Measurements from ENCODE around the gene EYA2. TPM values are rescaled to one million over a fixed set of nuclear protein-coding genes. Genes with fewer than 3 reads are reported as not detected.

The EYA2 gene
- total RNA-seq, 3 donors from 2014 or later (not counting 1 experiment from before 2014, with no cell fraction given) = 0.30 TPM; not detected in 2

DNA sequence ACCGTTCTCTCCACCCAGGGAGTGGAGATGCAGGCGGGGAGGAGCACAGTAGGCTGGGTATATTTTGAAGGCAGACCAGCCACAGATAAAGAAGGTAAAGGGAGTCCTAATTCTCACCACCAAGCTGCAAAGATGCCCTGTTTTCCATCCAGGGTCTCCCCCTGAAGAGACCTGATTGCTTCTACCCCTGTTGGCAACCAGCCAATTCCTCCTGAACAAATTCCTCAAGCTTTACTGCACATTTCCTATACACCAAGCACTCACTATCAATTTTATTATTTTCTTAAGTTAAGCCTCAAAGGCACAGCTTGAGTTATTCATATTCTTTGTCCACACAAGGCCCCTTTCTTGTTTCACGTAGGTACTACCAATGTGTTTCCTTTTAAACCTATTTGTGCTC lies 214.4 kb downstream of the EYA2 start:
- DNase-seq (no peak), ATAC-seq (no peak)
- no peak overlapping the region for H3K27ac Mint-ChIP-seq
- H3K36me3 Mint-ChIP-seq = no peaks in the 10 kb centered on the region
- Histone ChIP-seq H3K36me3 (ENCODE audit: control insufficient read depth, insufficient read depth, low read length) (no peaks in the 10 kb centered on the region), H3K9me3 (ENCODE audit: control insufficient read depth, insufficient read depth, low read length) (no peaks in the 10 kb centered on the region), H3K27ac (ENCODE audit: low read length) (no peak overlapping the region), H3K27me3 (ENCODE audit: control insufficient read depth, insufficient read depth, low read length) (no peaks in the 10 kb centered on the region), H3K4me3 (ENCODE audit: low read length) (no peak overlapping the region), H3K4me1 (ENCODE audit: control insufficient read depth, insufficient read depth, low read length) (no peaks in the 10 kb centered on the region)
- intact Hi-C loops (cut with micrococcal nuclease) = loop anchor here (10.0 kb wide), 1 partner anchor 1266 kb away; no protein-coding TSS in a partner anchor
- WGBS (ENCODE audit: insufficient coverage) = 86% methylated on average over 3 of the region's 3 CpGs
- no peaks in the 10 kb centered on the region for H3K9me3 Mint-ChIP-seq
- H3K4me1 Mint-ChIP-seq = no peaks in the 10 kb centered on the region
- H3K4me3 Mint-ChIP-seq = no peak overlapping the region
- TF ChIP-seq, protein P1, sequence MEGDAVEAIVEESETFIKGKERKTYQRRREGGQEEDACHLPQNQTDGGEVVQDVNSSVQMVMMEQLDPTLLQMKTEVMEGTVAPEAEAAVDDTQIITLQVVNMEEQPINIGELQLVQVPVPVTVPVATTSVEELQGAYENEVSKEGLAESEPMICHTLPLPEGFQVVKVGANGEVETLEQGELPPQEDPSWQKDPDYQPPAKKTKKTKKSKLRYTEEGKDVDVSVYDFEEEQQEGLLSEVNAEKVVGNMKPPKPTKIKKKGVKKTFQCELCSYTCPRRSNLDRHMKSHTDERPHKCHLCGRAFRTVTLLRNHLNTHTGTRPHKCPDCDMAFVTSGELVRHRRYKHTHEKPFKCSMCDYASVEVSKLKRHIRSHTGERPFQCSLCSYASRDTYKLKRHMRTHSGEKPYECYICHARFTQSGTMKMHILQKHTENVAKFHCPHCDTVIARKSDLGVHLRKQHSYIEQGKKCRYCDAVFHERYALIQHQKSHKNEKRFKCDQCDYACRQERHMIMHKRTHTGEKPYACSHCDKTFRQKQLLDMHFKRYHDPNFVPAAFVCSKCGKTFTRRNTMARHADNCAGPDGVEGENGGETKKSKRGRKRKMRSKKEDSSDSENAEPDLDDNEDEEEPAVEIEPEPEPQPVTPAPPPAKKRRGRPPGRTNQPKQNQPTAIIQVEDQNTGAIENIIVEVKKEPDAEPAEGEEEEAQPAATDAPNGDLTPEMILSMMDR (IDR thresholded peaks at IDR 0.05) = no peak
- no peaks in the 10 kb centered on the region for H3K27me3 Mint-ChIP-seq (ENCODE audit: low read depth in 2 of 2)

DNA sequence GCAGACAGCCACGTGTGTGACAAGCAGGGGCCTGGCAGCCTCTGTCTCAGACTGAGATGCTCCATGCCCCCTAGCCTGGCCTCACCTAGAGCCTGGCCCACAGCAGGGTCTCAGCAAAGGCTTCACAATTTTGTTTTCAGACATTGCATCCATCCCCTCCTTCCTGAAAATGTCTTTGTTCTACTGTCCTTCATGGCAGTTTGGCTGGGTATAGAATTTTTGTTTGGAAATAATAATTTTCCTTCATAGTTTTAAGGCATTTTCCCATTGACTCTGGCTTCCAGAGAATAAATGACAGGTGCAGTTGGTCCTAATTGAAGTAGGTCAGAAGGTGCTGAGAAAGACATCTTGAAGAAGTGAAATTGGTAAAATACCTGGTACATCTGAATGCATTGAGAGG lies 216.2 kb downstream of the EYA2 start:
- Mint-ChIP-seq H3K9me3 (no peaks in the 10 kb centered on the region), H3K27ac (no peak overlapping the region), H3K4me3 (no peak overlapping the region), H3K27me3 (ENCODE audit: low read depth in 2 of 2) (peaks cover 0 to 4% of the 10 kb centered on the region in 2 donors), H3K36me3 (no peaks in the 10 kb centered on the region), H3K4me1 (no peaks in the 10 kb centered on the region)
- no peak for ATAC-seq
- Histone ChIP-seq H3K27me3 (ENCODE audit: control insufficient read depth, insufficient read depth, low read length) (no peaks in the 10 kb centered on the region), H3K4me3 (ENCODE audit: low read length) (no peak overlapping the region), H3K36me3 (ENCODE audit: control insufficient read depth, insufficient read depth, low read length) (no peaks in the 10 kb centered on the region), H3K9me3 (ENCODE audit: control insufficient read depth, insufficient read depth, low read length) (no peaks in the 10 kb centered on the region), H3K27ac (ENCODE audit: low read length) (no peak overlapping the region), H3K4me1 (ENCODE audit: control insufficient read depth, insufficient read depth, low read length) (no peaks in the 10 kb centered on the region)
- TF ChIP-seq, protein P1 (IDR thresholded peaks at IDR 0.05) = no peak
- intact Hi-C loops (cut with micrococcal nuclease) = no loop called here
- 73% methylated on average over 1 of the region's 1 CpG for WGBS (ENCODE audit: insufficient coverage)
- DNase-seq = no peak

DNA sequence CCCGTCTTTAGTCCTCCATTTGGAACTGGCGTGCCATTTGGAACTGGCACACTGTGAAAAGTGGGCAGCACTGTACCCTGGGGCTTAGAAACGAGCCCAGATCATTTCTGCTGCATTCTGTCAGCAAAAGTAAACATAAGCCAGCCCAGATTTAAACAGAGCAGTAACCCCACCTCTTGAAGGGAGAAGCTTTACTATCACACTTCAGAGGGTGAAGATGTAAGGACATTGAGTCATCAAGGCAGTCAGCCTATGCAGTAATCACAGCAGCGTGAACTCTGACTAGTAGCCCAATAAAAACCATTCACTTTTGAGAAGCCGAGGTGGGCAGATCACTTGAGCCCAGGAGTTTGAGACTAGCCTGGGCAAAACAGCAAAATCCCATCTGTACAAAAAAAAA lies 216.9 kb downstream of the EYA2 start:
- H3K27me3 Mint-ChIP-seq (ENCODE audit: low read depth in 2 of 2) = peaks cover 0 to 4% of the 10 kb centered on the region in 2 donors
- DNase-seq (no peak), ATAC-seq (no peak)
- Histone ChIP-seq H3K27ac (ENCODE audit: low read length) (no peak overlapping the region), H3K4me1 (ENCODE audit: control insufficient read depth, insufficient read depth, low read length) (no peaks in the 10 kb centered on the region), H3K27me3 (ENCODE audit: control insufficient read depth, insufficient read depth, low read length) (no peaks in the 10 kb centered on the region), H3K4me3 (ENCODE audit: low read length) (no peak overlapping the region), H3K9me3 (ENCODE audit: control insufficient read depth, insufficient read depth, low read length) (no peaks in the 10 kb centered on the region), H3K36me3 (ENCODE audit: control insufficient read depth, insufficient read depth, low read length) (no peaks in the 10 kb centered on the region)
- TF ChIP-seq, protein P1 (IDR thresholded peaks at IDR 0.05) = no peak
- H3K4me1 Mint-ChIP-seq = no peaks in the 10 kb centered on the region
- intact Hi-C loops (cut with micrococcal nuclease) = no loop called here
- no peaks in the 10 kb centered on the region for H3K9me3 Mint-ChIP-seq
- no peak overlapping the region for H3K4me3 Mint-ChIP-seq
- 74% methylated on average over 5 of the region's 5 CpGs for WGBS (ENCODE audit: insufficient coverage)
- H3K36me3 Mint-ChIP-seq = no peaks in the 10 kb centered on the region
- no peak overlapping the region for H3K27ac Mint-ChIP-seq

GRCh38 chr20:47113362-47114109 lies 218.9 kb downstream of the EYA2 start:
- H3K27ac ChIP-seq (ENCODE audit: low read length) = no peak overlapping the region
- DNase-seq (no peak), ATAC-seq (no peak)
- no peaks in the 10 kb centered on the region for H3K9me3 ChIP-seq (ENCODE audit: control insufficient read depth, insufficient read depth, low read length)
- WGBS (ENCODE audit: insufficient coverage) = 68% methylated on average over 5 of the region's 5 CpGs
- H3K9me3 Mint-ChIP-seq = no peaks in the 10 kb centered on the region
- no peak overlapping the region for H3K4me3 ChIP-seq (ENCODE audit: low read length)
- no peaks in the 10 kb centered on the region for H3K4me1 ChIP-seq (ENCODE audit: control insufficient read depth, insufficient read depth, low read length)
- no peak overlapping the region for H3K4me3 Mint-ChIP-seq
- no peaks in the 10 kb centered on the region for H3K36me3 ChIP-seq (ENCODE audit: control insufficient read depth, insufficient read depth, low read length)
- H3K27me3 Mint-ChIP-seq (ENCODE audit: low read depth in 2 of 2) = peaks cover 8 to 10% of the 10 kb centered on the region in 2 donors
- H3K27me3 ChIP-seq (ENCODE audit: control insufficient read depth, insufficient read depth, low read length) = no peaks in the 10 kb centered on the region
- TF ChIP-seq, protein P1 (IDR thresholded peaks at IDR 0.05) = no peak
- intact Hi-C loops (cut with micrococcal nuclease) = no loop called here
- H3K27ac Mint-ChIP-seq = no peak overlapping the region
- no peaks in the 10 kb centered on the region for H3K36me3 Mint-ChIP-seq
- H3K4me1 Mint-ChIP-seq = no peaks in the 10 kb centered on the region

All from natural killer cell (primary cell).